ENCODE measurements around the gene USH1G.

Gene USH1G

GRCh38 chr17:74921026-74921681 lies 1.9 kb downstream of the USH1G start:
- in situ Hi-C loops (cut with HindIII; ENCODE audit: low sequenced_read_pairs) = no loop called here
- H3K4me3 ChIP-seq (ENCODE audit: low read depth, low read length) = no peak overlapping the region
- no peak for DNase-seq (ENCODE audit: low read depth, low spot score)
- TF ChIP-seq, protein P1, sequence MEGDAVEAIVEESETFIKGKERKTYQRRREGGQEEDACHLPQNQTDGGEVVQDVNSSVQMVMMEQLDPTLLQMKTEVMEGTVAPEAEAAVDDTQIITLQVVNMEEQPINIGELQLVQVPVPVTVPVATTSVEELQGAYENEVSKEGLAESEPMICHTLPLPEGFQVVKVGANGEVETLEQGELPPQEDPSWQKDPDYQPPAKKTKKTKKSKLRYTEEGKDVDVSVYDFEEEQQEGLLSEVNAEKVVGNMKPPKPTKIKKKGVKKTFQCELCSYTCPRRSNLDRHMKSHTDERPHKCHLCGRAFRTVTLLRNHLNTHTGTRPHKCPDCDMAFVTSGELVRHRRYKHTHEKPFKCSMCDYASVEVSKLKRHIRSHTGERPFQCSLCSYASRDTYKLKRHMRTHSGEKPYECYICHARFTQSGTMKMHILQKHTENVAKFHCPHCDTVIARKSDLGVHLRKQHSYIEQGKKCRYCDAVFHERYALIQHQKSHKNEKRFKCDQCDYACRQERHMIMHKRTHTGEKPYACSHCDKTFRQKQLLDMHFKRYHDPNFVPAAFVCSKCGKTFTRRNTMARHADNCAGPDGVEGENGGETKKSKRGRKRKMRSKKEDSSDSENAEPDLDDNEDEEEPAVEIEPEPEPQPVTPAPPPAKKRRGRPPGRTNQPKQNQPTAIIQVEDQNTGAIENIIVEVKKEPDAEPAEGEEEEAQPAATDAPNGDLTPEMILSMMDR (IDR thresholded peaks at IDR 0.05; ENCODE audit: low read depth, low read length) = no peak

- no peak overlapping the region for H3K4me3 ChIP-seq (ENCODE audit: low read depth, low read length)
- TF ChIP-seq, protein P1 (IDR thresholded peaks at IDR 0.05; ENCODE audit: low read depth, low read length) = no peak
- no peak for DNase-seq (ENCODE audit: low read depth, low spot score)
- in situ Hi-C loops (cut with HindIII; ENCODE audit: low sequenced_read_pairs) = no loop called here
Observed at GRCh38 chr17:74920642-74921025, 2.4 kb downstream of the USH1G start.

- no peak for DNase-seq (ENCODE audit: low read depth, low spot score)
- TF ChIP-seq, protein P1 (IDR thresholded peaks at IDR 0.05; ENCODE audit: low read depth, low read length) = no peak
- H3K4me3 ChIP-seq (ENCODE audit: low read depth, low read length) = no peak overlapping the region
- in situ Hi-C loops (cut with HindIII; ENCODE audit: low sequenced_read_pairs) = no loop called here
Observed at GRCh38 chr17:74920306-74920620, 2.8 kb downstream of the USH1G start.

DNA sequence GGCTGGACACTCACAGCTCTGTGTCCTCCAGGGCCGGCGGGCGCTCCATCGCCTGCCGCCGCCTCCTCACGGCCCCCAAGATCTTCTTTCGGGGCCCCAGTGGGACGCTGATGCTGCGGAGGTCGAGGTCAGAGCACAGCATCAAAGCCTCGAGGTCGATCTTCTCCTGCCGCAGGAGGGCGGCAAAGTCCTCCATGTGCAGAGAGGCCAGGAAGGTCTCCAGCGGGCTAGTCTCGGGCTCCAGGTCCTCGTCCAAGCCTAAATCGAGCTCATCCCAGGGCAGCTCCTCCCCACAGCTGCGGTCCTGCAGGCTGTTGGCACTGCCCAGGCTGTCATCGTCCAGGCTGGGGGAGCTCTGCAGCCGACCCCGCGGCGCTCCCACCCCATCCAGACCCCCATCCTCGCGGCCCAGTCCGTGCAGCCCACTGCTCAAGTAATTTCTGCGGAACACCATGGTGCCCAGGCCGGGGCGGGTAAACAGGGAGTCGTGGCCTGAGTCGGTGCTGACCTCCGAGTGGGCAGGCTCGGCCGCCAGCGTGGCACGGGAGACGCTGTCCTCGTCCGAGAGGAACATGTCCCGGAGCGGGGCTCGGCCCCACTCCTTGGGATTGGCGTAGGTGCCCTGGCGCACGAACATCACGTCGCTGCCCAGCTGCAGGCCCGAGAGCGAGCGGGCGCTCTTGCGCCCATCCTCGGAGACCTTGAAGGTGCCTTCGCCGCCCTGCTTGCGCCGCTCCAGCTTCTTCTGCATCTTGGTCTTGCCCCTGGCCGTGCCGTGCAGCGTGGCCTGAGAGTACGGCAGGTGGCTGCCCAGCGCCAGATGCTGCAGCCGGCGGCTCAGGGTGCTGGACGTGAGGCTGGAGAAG lies 3.4 kb downstream of the USH1G start:
- DNase-seq (ENCODE audit: low read depth, low spot score) = no peak
- in situ Hi-C loops (cut with HindIII; ENCODE audit: low sequenced_read_pairs) = no loop called here
- TF ChIP-seq, protein P1 (IDR thresholded peaks at IDR 0.05; ENCODE audit: low read depth, low read length) = peak; percentile 13
- no peak overlapping the region for H3K4me3 ChIP-seq (ENCODE audit: low read depth, low read length)

DNA sequence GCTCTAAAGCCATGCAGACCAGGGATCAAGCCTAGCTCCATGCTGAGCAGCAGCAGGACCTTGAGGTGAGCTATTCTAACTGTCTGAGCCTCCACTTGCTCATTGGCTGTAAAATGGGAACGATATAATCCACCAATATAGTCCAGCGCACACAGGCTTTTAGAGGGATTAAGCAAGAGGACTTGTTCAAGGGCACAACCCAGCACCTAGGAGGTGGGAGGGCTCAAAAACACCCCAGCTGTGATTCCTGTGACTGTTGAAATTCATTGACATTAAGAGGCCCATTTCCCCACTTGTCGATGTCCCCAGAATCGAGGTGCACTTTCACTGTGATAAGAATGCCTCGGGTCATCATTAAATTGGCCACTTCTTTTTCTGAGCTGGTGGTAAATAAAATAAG lies 4.1 kb downstream of the USH1G start:
- DNase-seq (ENCODE audit: low read depth, low spot score) = no peak
- no peak overlapping the region for H3K4me3 ChIP-seq (ENCODE audit: low read depth, low read length)
- TF ChIP-seq, protein P1 (IDR thresholded peaks at IDR 0.05; ENCODE audit: low read depth, low read length) = no peak
- in situ Hi-C loops (cut with HindIII; ENCODE audit: low sequenced_read_pairs) = no loop called here

- TF ChIP-seq, protein P1 (IDR thresholded peaks at IDR 0.05; ENCODE audit: low read depth, low read length) = no peak
- no peak for DNase-seq (ENCODE audit: low read depth, low spot score)
- in situ Hi-C loops (cut with HindIII; ENCODE audit: low sequenced_read_pairs) = no loop called here
- no peak overlapping the region for H3K4me3 ChIP-seq (ENCODE audit: low read depth, low read length)
Observed at GRCh38 chr17:74917430-74917829, 5.6 kb downstream of the USH1G start.
